GM13977 (cell line): ENCODE data around the gene AKT2.

Experiments
- DNase-seq: peaks from one replicate; pipeline ENCODE4 v3.0.0; 2012; ENCODE audit warnings: low spot score
- in situ Hi-C: fragments of 300-500 bp; cut with MboI; formaldehyde crosslinking; loops from one replicate; pipeline ENCODE4 v1.12.0; 2022; ENCODE audit warnings: low sequenced_read_pairs, low pct_unique_long_range_greater_than_20kb, mixed read lengths, inconsistent platforms; ENCODE audit not compliant: unreplicated experiment
- TF ChIP-seq, protein P1 (sequence below): IDR thresholded peaks from 2 replicates; pipeline ENCODE4 v1.5.1; 2012; ENCODE audit warnings: mild to moderate bottlenecking, control low read depth; ENCODE audit not compliant: insufficient read depth; ENCODE audit errors: extremely low read depth, missing control alignments

The AKT2 gene

DNA sequence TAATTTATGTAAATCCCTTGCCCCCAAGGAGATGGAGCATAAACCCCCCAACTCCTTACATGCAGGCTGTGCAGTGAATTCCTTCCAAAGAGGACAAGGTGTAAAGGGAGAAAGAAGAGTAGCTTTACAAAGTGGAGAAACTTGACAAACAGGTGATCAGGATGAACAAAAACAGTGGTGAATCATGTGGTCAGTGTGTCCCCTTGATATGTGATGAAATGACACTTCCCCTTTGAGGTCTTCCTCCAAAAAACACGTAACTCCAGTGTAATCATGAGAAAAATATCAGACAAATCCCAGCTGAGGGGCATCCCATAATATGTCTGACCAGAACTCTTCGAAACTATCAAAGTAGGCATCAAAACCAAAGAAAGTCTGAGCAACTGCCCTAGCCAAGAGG, 29.5 kb upstream of the AKT2 start:
- DNase-seq: no peak
- in situ Hi-C loops: loop anchor here (25.0 kb wide), 1 partner anchor 298 kb away; the partner anchor contains the start of gene LTBP4
- TF ChIP-seq, protein P1, sequence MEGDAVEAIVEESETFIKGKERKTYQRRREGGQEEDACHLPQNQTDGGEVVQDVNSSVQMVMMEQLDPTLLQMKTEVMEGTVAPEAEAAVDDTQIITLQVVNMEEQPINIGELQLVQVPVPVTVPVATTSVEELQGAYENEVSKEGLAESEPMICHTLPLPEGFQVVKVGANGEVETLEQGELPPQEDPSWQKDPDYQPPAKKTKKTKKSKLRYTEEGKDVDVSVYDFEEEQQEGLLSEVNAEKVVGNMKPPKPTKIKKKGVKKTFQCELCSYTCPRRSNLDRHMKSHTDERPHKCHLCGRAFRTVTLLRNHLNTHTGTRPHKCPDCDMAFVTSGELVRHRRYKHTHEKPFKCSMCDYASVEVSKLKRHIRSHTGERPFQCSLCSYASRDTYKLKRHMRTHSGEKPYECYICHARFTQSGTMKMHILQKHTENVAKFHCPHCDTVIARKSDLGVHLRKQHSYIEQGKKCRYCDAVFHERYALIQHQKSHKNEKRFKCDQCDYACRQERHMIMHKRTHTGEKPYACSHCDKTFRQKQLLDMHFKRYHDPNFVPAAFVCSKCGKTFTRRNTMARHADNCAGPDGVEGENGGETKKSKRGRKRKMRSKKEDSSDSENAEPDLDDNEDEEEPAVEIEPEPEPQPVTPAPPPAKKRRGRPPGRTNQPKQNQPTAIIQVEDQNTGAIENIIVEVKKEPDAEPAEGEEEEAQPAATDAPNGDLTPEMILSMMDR: no peak

DNA sequence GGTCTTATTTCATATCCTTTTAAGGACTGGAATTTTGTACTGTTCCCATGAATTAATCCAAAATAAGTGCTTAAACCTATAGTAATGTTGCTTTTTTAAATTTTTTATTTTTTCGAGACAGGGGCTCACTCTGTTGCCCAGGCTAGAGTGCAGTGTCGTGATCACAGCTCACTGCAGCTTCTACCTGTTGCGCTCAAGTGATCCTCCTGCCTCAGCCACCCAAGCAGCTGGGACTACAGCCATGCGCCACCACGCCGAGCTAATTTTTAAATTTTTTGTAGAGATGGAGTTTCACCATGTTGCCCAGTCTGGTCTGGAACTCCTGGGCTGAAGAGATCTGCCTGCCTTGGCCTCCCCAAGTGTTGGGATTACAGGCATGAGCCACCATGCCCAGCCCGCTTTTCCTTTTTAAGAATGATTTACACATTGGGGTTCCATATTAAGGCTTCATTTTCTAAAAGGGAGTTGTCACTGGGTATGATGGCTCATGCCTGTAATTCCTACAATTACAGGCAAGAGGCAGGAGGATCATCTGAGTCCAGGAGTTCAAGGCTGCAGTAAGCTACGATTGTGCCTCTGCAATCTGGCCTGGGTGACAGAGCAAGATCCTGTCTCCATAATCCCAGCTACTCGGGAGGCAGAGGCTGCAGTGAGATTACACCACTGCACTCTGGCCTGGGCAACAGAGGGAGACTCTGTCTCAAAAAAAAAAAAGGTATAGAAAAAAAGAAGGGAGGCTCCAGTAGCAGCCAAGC, 28.3 kb upstream of the AKT2 start:
- in situ Hi-C loops: loop anchor here (25.0 kb wide), 1 partner anchor 299 kb away; the partner anchor contains the start of gene LTBP4
- DNase-seq: no peak
- TF ChIP-seq, protein P1: no peak

DNA sequence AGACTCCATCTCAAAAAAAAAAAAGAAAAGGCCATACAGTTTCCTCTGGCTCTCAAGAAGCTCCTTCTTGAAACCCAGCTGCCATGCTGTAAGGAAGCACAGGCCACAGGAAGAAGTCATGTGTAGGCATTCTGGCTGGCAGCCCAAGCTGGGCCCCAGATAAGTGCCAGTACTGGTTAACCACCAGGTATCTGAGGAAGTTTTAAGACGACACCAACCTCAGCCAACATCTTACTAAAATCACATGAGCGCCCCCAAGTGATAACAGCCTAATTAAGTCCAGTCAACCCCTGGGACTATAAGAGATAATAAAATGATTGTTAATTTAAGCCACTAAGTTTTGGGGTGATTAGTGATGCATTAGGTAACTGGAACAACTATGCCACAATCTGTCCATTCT, 27.4 kb upstream of the AKT2 start:
- in situ Hi-C loops: loop anchor here (25.0 kb wide), 1 partner anchor 300 kb away; the partner anchor contains the start of gene LTBP4
- TF ChIP-seq, protein P1: no peak
- DNase-seq: no peak

DNA sequence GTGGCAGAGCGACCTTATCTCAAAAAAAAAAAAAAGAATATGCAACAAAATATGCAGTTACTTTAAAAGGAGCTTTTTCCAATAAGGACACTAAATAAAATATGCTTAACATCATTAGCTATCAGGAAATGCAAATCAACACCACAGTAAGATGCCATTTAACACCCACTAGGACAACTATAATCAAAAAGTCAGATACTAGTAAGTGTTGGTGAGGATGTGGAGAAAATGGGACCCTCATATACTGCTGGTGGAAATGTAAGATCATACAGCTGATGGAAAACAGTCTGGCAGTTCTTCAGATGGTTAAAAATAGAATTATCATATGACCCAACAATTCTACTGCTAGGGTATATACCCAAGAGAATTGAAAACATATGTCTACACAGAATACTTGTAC, 24.5 kb upstream of the AKT2 start:
- DNase-seq: no peak
- in situ Hi-C loops: loop anchor here (25.0 kb wide), 1 partner anchor 303 kb away; the partner anchor contains the start of gene LTBP4
- TF ChIP-seq, protein P1: no peak

DNA sequence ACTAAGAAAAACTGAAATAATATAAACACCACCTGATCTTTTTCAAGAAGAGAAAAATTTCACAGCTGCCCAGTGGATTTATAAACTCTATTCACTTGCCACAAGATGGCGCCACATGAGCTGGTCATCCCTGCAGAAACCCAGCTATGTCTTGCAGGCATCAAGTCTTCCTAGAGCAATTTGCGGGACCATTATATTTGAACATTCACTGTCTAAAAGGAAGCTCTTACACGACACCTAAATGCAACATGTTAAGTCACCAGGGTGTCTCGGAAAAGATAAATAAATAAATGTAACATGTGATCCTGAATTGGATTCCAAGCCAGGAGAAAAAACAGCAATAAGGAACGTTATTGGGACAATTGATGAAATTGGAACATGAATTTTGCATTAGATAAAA, 20.3 kb upstream of the AKT2 start:
- in situ Hi-C loops: loop anchor here (25.0 kb wide), 1 partner anchor 307 kb away; the partner anchor contains the start of gene LTBP4
- TF ChIP-seq, protein P1: peak; percentile 80
- DNase-seq: peak; percentile 88

DNA sequence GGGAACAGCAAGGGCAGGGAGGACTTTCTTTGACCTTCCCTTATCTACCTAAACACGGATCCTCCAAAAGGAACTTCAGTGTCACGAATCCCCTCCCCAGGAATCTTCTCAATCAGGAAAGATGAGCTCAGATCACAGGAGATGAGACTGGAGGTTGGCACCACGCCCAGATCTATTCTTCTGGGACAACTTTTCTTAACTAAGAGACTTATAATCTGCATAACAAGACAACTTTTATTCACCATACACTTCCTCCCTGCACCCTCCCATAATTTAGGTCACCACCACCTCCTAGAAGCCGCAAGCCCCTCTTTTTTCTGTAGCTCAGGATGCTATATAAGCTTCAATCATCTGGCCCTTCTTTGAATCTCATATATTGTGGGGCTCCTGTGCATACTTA, 19.2 kb upstream of the AKT2 start:
- TF ChIP-seq, protein P1: no peak
- no peak for DNase-seq
- in situ Hi-C loops: loop anchor here (25.0 kb wide), 1 partner anchor 308 kb away; the partner anchor contains the start of gene LTBP4
